Gastrocnemius medialis (tissue), 4 donors: ENCODE results near the gene MKI67.

ENCODE experiments used
- CTCF ChIP-seq, 5 experiments: fragments of 450-650 bp in 3 of 5; fragments of 200-600 bp in 2 of 5; sonication (generic) in 2 of 5; IDR thresholded peaks in 4 of 5; conservative IDR thresholded peaks in 1 of 5; 1 replicate in 4 of 5; 2 replicates in 1 of 5; pipeline ENCODE4 v1.5.1; 2016 to 2019; ENCODE audit warnings: antibody characterized with exemption in 5 of 5, mild to moderate bottlenecking in 3 of 5, moderate library complexity in 3 of 5
- POLR2A ChIP-seq, 2 donors: fragments of 450-650 bp; IDR thresholded peaks; one replicate each; pipeline ENCODE4 v1.6.1; 2017; ENCODE audit warnings: antibody characterized with exemption in 2 of 2, mild to moderate bottlenecking in 2 of 2, moderate library complexity in 2 of 2

DNA sequence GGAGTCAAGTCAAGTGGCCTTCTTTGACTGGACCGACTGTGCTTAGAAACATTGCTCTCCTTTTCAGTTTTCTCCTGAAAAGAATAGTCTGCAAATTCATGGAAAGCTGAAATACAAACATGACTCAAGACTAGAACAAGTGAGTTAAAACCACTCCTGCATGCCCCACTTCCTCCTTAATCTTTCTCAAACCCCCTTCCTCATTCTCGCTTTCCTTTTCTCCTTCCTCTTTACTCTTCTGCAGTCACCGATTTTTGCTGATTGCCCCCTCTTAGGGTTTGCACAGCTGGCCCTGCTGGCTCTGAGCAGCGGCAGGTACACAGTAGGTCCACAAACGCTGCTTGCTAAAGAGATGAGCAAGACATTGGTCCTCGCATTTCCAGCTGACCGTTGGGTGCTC lies 34.8 kb upstream of the MKI67 start:
- TF ChIP-seq CTCF (IDR thresholded peaks at IDR 0.05 in 4 of 5, conservative IDR thresholded peaks at IDR 0.05 in 1 of 5) (no peak), POLR2A (IDR thresholded peaks at IDR 0.05) (no peak)
